Fibroblast of lung (primary cell): ENCODE data around the gene FERMT1.

Experiments
- EZH2 ChIP-seq: IDR thresholded peaks from 2 replicates; pipeline ENCODE4 v1.5.1; 2012; ENCODE audit warnings: low read length, control low read depth, mild to moderate bottlenecking; ENCODE audit errors: missing control alignments
- TF ChIP-seq, protein P1 (sequence below), 2 donors: IDR thresholded peaks in 1 of 2; conservative IDR thresholded peaks in 1 of 2; 1 replicate in 1 of 2; 2 replicates in 1 of 2; pipeline ENCODE4 v1.5.1; 2011 to 2012; ENCODE audit warnings: low read length in 2 of 2, control low read depth in 1 of 2, inconsistent platforms in 1 of 2, low read depth in 1 of 2, mild to moderate bottlenecking in 1 of 2

GRCh38 chr20:6169251-6169650 is 46.4 kb upstream of the FERMT1 start:
- TF ChIP-seq, protein P1, sequence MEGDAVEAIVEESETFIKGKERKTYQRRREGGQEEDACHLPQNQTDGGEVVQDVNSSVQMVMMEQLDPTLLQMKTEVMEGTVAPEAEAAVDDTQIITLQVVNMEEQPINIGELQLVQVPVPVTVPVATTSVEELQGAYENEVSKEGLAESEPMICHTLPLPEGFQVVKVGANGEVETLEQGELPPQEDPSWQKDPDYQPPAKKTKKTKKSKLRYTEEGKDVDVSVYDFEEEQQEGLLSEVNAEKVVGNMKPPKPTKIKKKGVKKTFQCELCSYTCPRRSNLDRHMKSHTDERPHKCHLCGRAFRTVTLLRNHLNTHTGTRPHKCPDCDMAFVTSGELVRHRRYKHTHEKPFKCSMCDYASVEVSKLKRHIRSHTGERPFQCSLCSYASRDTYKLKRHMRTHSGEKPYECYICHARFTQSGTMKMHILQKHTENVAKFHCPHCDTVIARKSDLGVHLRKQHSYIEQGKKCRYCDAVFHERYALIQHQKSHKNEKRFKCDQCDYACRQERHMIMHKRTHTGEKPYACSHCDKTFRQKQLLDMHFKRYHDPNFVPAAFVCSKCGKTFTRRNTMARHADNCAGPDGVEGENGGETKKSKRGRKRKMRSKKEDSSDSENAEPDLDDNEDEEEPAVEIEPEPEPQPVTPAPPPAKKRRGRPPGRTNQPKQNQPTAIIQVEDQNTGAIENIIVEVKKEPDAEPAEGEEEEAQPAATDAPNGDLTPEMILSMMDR (conservative IDR thresholded peaks at IDR 0.05 in 1 of 2, IDR thresholded peaks at IDR 0.05 in 1 of 2; ENCODE audit: low read depth in 1 of 2, low read length in 2 of 2): no peak
- TF ChIP-seq EZH2: no peak
